ENCODE results near the gene WBP2NL.

The WBP2NL gene

GRCh38 chr22:41952713-41953112 is 45.9 kb upstream of the WBP2NL start:
- Histone ChIP-seq H3K27ac (ENCODE audit: low read length) (no peak overlapping the region), H2AFZ (ENCODE audit: low read depth, low read length) (peak overlapping the region; percentile 24; the same call in 1 of the 2 replicates), H3K79me2 (ENCODE audit: low read length) (peaks cover 8% of the 10 kb centered on the region; the same call in 1 of the 2 replicates), H4K20me1 (ENCODE audit: insufficient read depth, low read length) (no peaks in the 10 kb centered on the region), H3K9ac (ENCODE audit: low read length) (peak overlapping the region; percentile 12; the same call in 1 of the 2 replicates), H3K4me2 (ENCODE audit: low read length) (peak overlapping the region; percentile 72), H3K9me3 (ENCODE audit: insufficient read depth, low read length) (no peaks in the 10 kb centered on the region), H3K36me3 (replicated peaks; ENCODE audit: low read depth, low read length) (no peaks in the 10 kb centered on the region), H3K4me1 (ENCODE audit: low read length) (peaks cover 76% of the 10 kb centered on the region), H3K4me3 (ENCODE audit: low read length) (peak overlapping the region; percentile 46), H3K27me3 (ENCODE audit: low read depth, low read length) (no peaks in the 10 kb centered on the region)
- no peak for TF ChIP-seq EZH2phosphoT487 (IDR thresholded peaks at IDR 0.05; ENCODE audit: low read depth)
- no peak for TF ChIP-seq CTCF (IDR thresholded peaks at IDR 0.05; ENCODE audit: low read depth, low read length)

DNA sequence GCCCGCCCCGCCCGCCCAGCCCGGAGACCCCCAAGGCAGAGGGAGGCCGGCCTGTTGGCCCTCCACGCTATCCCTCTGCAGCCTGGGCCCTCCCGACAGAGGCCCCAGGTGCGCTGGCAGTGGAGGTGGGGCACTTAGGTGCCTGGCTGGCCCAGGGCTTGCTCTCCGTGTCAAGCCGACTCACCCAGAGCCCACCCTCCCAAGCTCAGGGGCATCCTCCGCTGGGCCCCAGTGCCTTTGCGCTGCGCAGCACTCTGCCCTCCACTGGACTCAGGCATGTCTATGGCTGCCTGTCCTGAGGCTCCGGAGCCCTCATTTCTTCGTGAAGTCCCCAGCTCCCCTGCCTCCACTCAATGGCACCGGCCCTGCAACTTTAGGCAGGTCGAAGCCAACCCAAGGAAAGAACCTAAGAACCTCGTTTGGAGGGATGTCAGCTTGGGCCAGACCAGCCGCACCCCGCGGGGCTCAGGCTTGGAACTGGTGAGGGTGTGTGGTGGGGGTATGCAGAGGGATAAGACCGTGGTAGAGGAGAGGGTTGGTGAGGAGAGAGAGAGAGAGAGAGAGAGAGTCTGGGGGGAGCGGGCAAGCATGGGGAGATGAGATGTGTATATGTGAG is 40.5 kb upstream of the WBP2NL start:
- Histone ChIP-seq H3K27ac (ENCODE audit: low read length) (no peak overlapping the region), H3K79me2 (ENCODE audit: low read length) (no peaks in the 10 kb centered on the region), H2AFZ (ENCODE audit: low read depth, low read length) (no peak overlapping the region), H3K9me3 (ENCODE audit: insufficient read depth, low read length) (no peaks in the 10 kb centered on the region), H3K4me2 (ENCODE audit: low read length) (peak overlapping the region; percentile 75), H4K20me1 (ENCODE audit: insufficient read depth, low read length) (no peaks in the 10 kb centered on the region), H3K9ac (ENCODE audit: low read length) (no peak overlapping the region), H3K4me1 (ENCODE audit: low read length) (peaks cover 31% of the 10 kb centered on the region), H3K27me3 (ENCODE audit: low read depth, low read length) (no peaks in the 10 kb centered on the region), H3K4me3 (ENCODE audit: low read length) (peak overlapping the region; percentile 56), H3K36me3 (replicated peaks; ENCODE audit: low read depth, low read length) (no peaks in the 10 kb centered on the region)
- no peak for TF ChIP-seq EZH2phosphoT487 (IDR thresholded peaks at IDR 0.05; ENCODE audit: low read depth)
- TF ChIP-seq CTCF (IDR thresholded peaks at IDR 0.05; ENCODE audit: low read depth, low read length) = no peak

- Histone ChIP-seq H3K36me3 (replicated peaks; ENCODE audit: low read depth, low read length) (no peaks in the 10 kb centered on the region), H3K9ac (ENCODE audit: low read length) (no peak overlapping the region), H3K79me2 (ENCODE audit: low read length) (no peaks in the 10 kb centered on the region), H3K9me3 (ENCODE audit: insufficient read depth, low read length) (no peaks in the 10 kb centered on the region), H3K27me3 (ENCODE audit: low read depth, low read length) (0 out of 2 replicates have a peak, but pooled peaks cover 3% of the 10 kb centered on the region), H2AFZ (ENCODE audit: low read depth, low read length) (no peak overlapping the region), H3K27ac (ENCODE audit: low read length) (no peak overlapping the region), H3K4me2 (ENCODE audit: low read length) (no peak overlapping the region), H4K20me1 (ENCODE audit: insufficient read depth, low read length) (no peaks in the 10 kb centered on the region), H3K4me1 (ENCODE audit: low read length) (peaks cover 11% of the 10 kb centered on the region; the same call in 1 of the 2 replicates), H3K4me3 (ENCODE audit: low read length) (no peak overlapping the region)
- TF ChIP-seq CTCF (IDR thresholded peaks at IDR 0.05; ENCODE audit: low read depth, low read length) = no peak
- no peak for TF ChIP-seq EZH2phosphoT487 (IDR thresholded peaks at IDR 0.05; ENCODE audit: low read depth)
These were observed 35.0 kb upstream of the WBP2NL start for GRCh38 chr22:41963453-41964111.

GRCh38 chr22:41964112-41964491 is 34.5 kb upstream of the WBP2NL start:
- H3K27ac ChIP-seq (ENCODE audit: low read length) = no peak overlapping the region
- H3K27me3 ChIP-seq (ENCODE audit: low read depth, low read length) = 0 out of 2 replicates have a peak, but pooled peaks cover 3% of the 10 kb centered on the region
- H3K36me3 ChIP-seq (replicated peaks; ENCODE audit: low read depth, low read length) = no peaks in the 10 kb centered on the region
- no peak overlapping the region for H3K4me3 ChIP-seq (ENCODE audit: low read length)
- no peaks in the 10 kb centered on the region for H3K9me3 ChIP-seq (ENCODE audit: insufficient read depth, low read length)
- H3K4me1 ChIP-seq (ENCODE audit: low read length) = peaks cover 11% of the 10 kb centered on the region; the same call in 1 of the 2 replicates
- no peaks in the 10 kb centered on the region for H3K79me2 ChIP-seq (ENCODE audit: low read length)
- H3K9ac ChIP-seq (ENCODE audit: low read length) = no peak overlapping the region
- H4K20me1 ChIP-seq (ENCODE audit: insufficient read depth, low read length) = no peaks in the 10 kb centered on the region
- no peak overlapping the region for H3K4me2 ChIP-seq (ENCODE audit: low read length)
- TF ChIP-seq EZH2phosphoT487 (IDR thresholded peaks at IDR 0.05; ENCODE audit: low read depth) = no peak
- TF ChIP-seq CTCF (IDR thresholded peaks at IDR 0.05; ENCODE audit: low read depth, low read length) = no peak
- H2AFZ ChIP-seq (ENCODE audit: low read depth, low read length) = no peak overlapping the region

Measured in OCI-LY3 (cell line).